ENCODE data around the gene SCFD2. TPM values are rescaled to one million over a fixed set of nuclear protein-coding genes. Genes with fewer than 3 reads are reported as not detected.

Gene SCFD2
- total RNA-seq, 1 experiment from 2014 or later: 19.2 TPM

GRCh38 chr4:52877036-52877435 lies 488.8 kb downstream of the SCFD2 start:
- ChIA-PET POLR2A (no interaction called here), CTCF (no interaction called here)
- H3K27ac Mint-ChIP-seq (ENCODE audit: low read depth, unreplicated experiment): no peak overlapping the region

GRCh38 chr4:52876069-52876468 lies 489.8 kb downstream of the SCFD2 start:
- no peak for DNase-seq (ENCODE audit: unreplicated experiment)
- CTCF ChIA-PET: no interaction called here

More at GRCh38 chr4:52877036-52877435, 488.8 kb downstream of the SCFD2 start:
- BruUV-seq (replicated peaks): no TSS peak
- no peak for TF ChIP-seq CTCF (IDR thresholded peaks at IDR 0.05; ENCODE audit: unreplicated experiment)
- Mint-ChIP-seq H3K9me3 (ENCODE audit: unreplicated experiment) (no peaks in the 10 kb centered on the region), H3K4me3 (ENCODE audit: unreplicated experiment) (no peak overlapping the region), H3K27me3 (ENCODE audit: insufficient read depth, unreplicated experiment) (no peaks in the 10 kb centered on the region), H3K4me1 (ENCODE audit: insufficient read depth, unreplicated experiment) (no peaks in the 10 kb centered on the region), H3K36me3 (ENCODE audit: insufficient read depth, unreplicated experiment) (peaks cover 26% of the 10 kb centered on the region)
- intact Hi-C loops (cut with micrococcal nuclease): no loop called here
- DNase-seq (ENCODE audit: unreplicated experiment): no peak

GRCh38 chr4:52874948-52875347 lies 490.9 kb downstream of the SCFD2 start:
- intact Hi-C loops (cut with micrococcal nuclease): no loop called here
- H3K9me3 Mint-ChIP-seq (ENCODE audit: unreplicated experiment): no peaks in the 10 kb centered on the region
- CTCF ChIA-PET: no interaction called here
- no peak for TF ChIP-seq CTCF (IDR thresholded peaks at IDR 0.05; ENCODE audit: unreplicated experiment)
- peaks cover 33% of the 10 kb centered on the region for H3K36me3 Mint-ChIP-seq (ENCODE audit: insufficient read depth, unreplicated experiment)
- H3K4me1 Mint-ChIP-seq (ENCODE audit: insufficient read depth, unreplicated experiment): no peaks in the 10 kb centered on the region
- H3K27ac Mint-ChIP-seq (ENCODE audit: low read depth, unreplicated experiment): no peak overlapping the region
- no peak for DNase-seq (ENCODE audit: unreplicated experiment)
- POLR2A ChIA-PET: interaction anchor here (0.6 kb wide), 1 partner anchor 17 kb away, joined by 3 read pairs; no protein-coding TSS in a partner anchor
- no TSS peak for BruUV-seq (replicated peaks)
- no peak overlapping the region for H3K4me3 Mint-ChIP-seq (ENCODE audit: unreplicated experiment)
- no peaks in the 10 kb centered on the region for H3K27me3 Mint-ChIP-seq (ENCODE audit: insufficient read depth, unreplicated experiment)

More at GRCh38 chr4:52876069-52876468, 489.8 kb downstream of the SCFD2 start:
- H3K9me3 Mint-ChIP-seq (ENCODE audit: unreplicated experiment): no peaks in the 10 kb centered on the region
- intact Hi-C loops (cut with micrococcal nuclease): no loop called here
- H3K27me3 Mint-ChIP-seq (ENCODE audit: insufficient read depth, unreplicated experiment): no peaks in the 10 kb centered on the region
- TF ChIP-seq CTCF (IDR thresholded peaks at IDR 0.05; ENCODE audit: unreplicated experiment): no peak
- no peak overlapping the region for H3K4me3 Mint-ChIP-seq (ENCODE audit: unreplicated experiment)
- no peak overlapping the region for H3K27ac Mint-ChIP-seq (ENCODE audit: low read depth, unreplicated experiment)
- H3K36me3 Mint-ChIP-seq (ENCODE audit: insufficient read depth, unreplicated experiment): peaks cover 33% of the 10 kb centered on the region
- POLR2A ChIA-PET: no interaction called here
- H3K4me1 Mint-ChIP-seq (ENCODE audit: insufficient read depth, unreplicated experiment): no peaks in the 10 kb centered on the region
- BruUV-seq (replicated peaks): no TSS peak

- no peak for DNase-seq (ENCODE audit: unreplicated experiment)
- Mint-ChIP-seq H3K27ac (ENCODE audit: low read depth, unreplicated experiment) (no peak overlapping the region), H3K4me3 (ENCODE audit: unreplicated experiment) (no peak overlapping the region), H3K4me1 (ENCODE audit: insufficient read depth, unreplicated experiment) (no peaks in the 10 kb centered on the region), H3K36me3 (ENCODE audit: insufficient read depth, unreplicated experiment) (peaks cover 30% of the 10 kb centered on the region), H3K9me3 (ENCODE audit: unreplicated experiment) (no peaks in the 10 kb centered on the region), H3K27me3 (ENCODE audit: insufficient read depth, unreplicated experiment) (no peaks in the 10 kb centered on the region)
- no peak for TF ChIP-seq CTCF (IDR thresholded peaks at IDR 0.05; ENCODE audit: unreplicated experiment)
- BruUV-seq (replicated peaks): no TSS peak
- POLR2A ChIA-PET: no interaction called here
- CTCF ChIA-PET: interaction anchor here (0.7 kb wide), 1 partner anchor 157 kb away, joined by 3 read pairs; no protein-coding TSS in a partner anchor
- intact Hi-C loops (cut with micrococcal nuclease): no loop called here
Observed at GRCh38 chr4:52873861-52874343, 492.0 kb downstream of the SCFD2 start.
